Activated CD8-positive, alpha-beta memory T cell treated with anti-CD3 and anti-CD28 coated beads, Interleukin-2, amount 10 ng/mL, durations not matched to agents 7 days and 5 days (primary cell): Measurements from ENCODE around the gene SHROOM4. TPM values are rescaled to one million over a fixed set of nuclear protein-coding genes. Genes with fewer than 3 reads are reported as not detected.
A peak's percentile ranks its signal among the peaks of the same experiment; 100 is the strongest.

Experiments used
- ATAC-seq: fragments of 150-1000 bp; cut with Tn5 transposase; one replicate; pipeline ENCODE4 v1.10.0; 2021; ENCODE audit warnings: moderate library complexity
- CTCF ChIA-PET: fragments of 350-600 bp; sonication (Branson Sonifier 250); formaldehyde crosslinking; loops from one replicate; lab custom pipeline; 2021; ENCODE audit warnings: antibody characterized with exemption; lab: Charles Lee
- DNase-seq: peaks from one replicate; pipeline ENCODE4 v3.0.0-alpha.2; 2020
- H3K27ac Mint-ChIP-seq: one replicate; pipeline ENCODE4 v1.8.0; 2021; ENCODE audit warnings: mild to moderate bottlenecking, mixed read lengths
- H3K27me3 Mint-ChIP-seq: one replicate; pipeline ENCODE4 v1.8.0; 2021; ENCODE audit warnings: mixed read lengths
- H3K36me3 Mint-ChIP-seq: one replicate; pipeline ENCODE4 v1.8.0; 2021; ENCODE audit warnings: mild to moderate bottlenecking, mixed read lengths
- H3K4me1 Mint-ChIP-seq: one replicate; pipeline ENCODE4 v1.8.0; 2021; ENCODE audit warnings: mixed read lengths
- H3K4me3 Mint-ChIP-seq: one replicate; pipeline ENCODE4 v1.8.0; 2021; ENCODE audit warnings: mild to moderate bottlenecking, moderate library complexity, mixed read lengths
- H3K9me3 Mint-ChIP-seq: one replicate; pipeline ENCODE4 v1.8.0; 2022; ENCODE audit warnings: low read depth, mixed read lengths
- total RNA-seq, 2 experiments: library from RNA; stranded (reverse); gene quantifications; one replicate each; pipeline ENCODE4 v1.2.3, GENCODE V29; 2021

The SHROOM4 gene
- total RNA-seq, 2 experiments from 2014 or later = not detected

DNA sequence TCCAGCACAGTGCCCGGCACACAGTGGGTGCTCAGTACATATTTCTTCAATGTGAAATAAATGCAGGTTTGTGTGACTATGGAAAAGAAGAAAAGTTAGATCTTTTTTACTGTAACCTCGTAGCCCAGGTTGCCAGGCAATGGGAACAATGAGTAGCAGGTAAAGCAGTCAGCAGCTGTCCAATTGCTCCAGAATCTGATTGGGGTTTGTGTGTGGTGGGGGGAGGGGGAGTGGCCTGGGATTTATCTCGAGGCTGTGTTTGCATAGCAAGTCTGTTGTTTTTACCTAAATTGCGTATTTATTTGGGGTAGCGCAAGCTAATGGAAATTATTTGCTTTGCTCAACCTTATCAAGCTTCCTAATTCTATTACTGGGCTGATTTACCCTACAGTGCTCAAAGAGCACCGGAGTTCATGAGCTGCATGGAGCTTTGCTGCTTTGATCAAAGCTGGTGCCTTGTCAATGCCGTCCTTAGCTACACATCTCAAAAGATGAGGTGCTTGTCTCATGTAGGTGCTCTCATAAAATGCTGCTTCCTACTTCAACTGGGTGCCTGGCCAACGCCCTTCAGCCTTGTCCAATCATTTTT, 198.3 kb downstream of the SHROOM4 start:
- no peak overlapping the region for H3K27ac Mint-ChIP-seq
- ATAC-seq (no peak), DNase-seq (no peak)
- no peaks in the 10 kb centered on the region for H3K4me1 Mint-ChIP-seq
- no peaks in the 10 kb centered on the region for H3K9me3 Mint-ChIP-seq
- no peaks in the 10 kb centered on the region for H3K36me3 Mint-ChIP-seq
- CTCF ChIA-PET = no interaction called here
- H3K27me3 Mint-ChIP-seq = peaks cover 7% of the 10 kb centered on the region
- no peak overlapping the region for H3K4me3 Mint-ChIP-seq

GRCh38 chrX:50614460-50614859, 199.5 kb downstream of the SHROOM4 start:
- CTCF ChIA-PET = no interaction called here
- no peaks in the 10 kb centered on the region for H3K4me1 Mint-ChIP-seq
- no peaks in the 10 kb centered on the region for H3K36me3 Mint-ChIP-seq
- DNase-seq (no peak), ATAC-seq (no peak)
- peaks cover 7% of the 10 kb centered on the region for H3K27me3 Mint-ChIP-seq
- H3K9me3 Mint-ChIP-seq = no peaks in the 10 kb centered on the region
- no peak overlapping the region for H3K4me3 Mint-ChIP-seq
- H3K27ac Mint-ChIP-seq = no peak overlapping the region

DNA sequence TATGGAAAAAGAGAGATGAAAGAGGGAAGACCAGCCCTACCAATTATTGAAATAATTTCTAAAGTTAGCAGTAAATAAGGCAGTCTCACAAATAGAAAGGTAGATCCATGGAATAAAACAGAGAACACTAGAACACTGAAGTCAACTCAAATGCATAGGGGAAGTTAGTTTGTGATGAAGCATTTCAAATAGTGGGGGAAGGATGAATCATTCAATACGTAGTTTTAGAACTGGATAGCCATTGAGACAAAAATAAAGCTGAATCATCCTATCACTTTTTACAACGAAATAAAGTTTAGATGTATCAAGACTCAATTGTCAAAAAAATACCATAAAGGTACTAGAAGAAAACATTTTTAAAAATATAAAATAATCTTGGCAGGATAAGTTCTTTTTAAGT, 200.1 kb downstream of the SHROOM4 start:
- ATAC-seq (no peak), DNase-seq (no peak)
- Mint-ChIP-seq H3K36me3 (no peaks in the 10 kb centered on the region), H3K4me3 (no peak overlapping the region), H3K27ac (no peak overlapping the region), H3K4me1 (no peaks in the 10 kb centered on the region), H3K27me3 (peaks cover 7% of the 10 kb centered on the region), H3K9me3 (no peaks in the 10 kb centered on the region)
- CTCF ChIA-PET = no interaction called here

GRCh38 chrX:50609796-50610195, 204.2 kb downstream of the SHROOM4 start:
- ATAC-seq = no peak

GRCh38 chrX:50606300-50606950, 207.6 kb downstream of the SHROOM4 start:
- CTCF ChIA-PET = no interaction called here
- Mint-ChIP-seq H3K9me3 (no peaks in the 10 kb centered on the region), H3K27me3 (no peaks in the 10 kb centered on the region), H3K36me3 (no peaks in the 10 kb centered on the region), H3K4me1 (no peaks in the 10 kb centered on the region), H3K27ac (no peak overlapping the region), H3K4me3 (no peak overlapping the region)
- ATAC-seq (no peak), DNase-seq (no peak)

More at GRCh38 chrX:50609796-50610195, 204.2 kb downstream of the SHROOM4 start:
- Mint-ChIP-seq H3K36me3 (no peaks in the 10 kb centered on the region), H3K27me3 (peaks cover 5% of the 10 kb centered on the region), H3K27ac (no peak overlapping the region), H3K9me3 (no peaks in the 10 kb centered on the region), H3K4me1 (no peaks in the 10 kb centered on the region), H3K4me3 (no peak overlapping the region)
- DNase-seq = no peak
- CTCF ChIA-PET = no interaction called here

DNA sequence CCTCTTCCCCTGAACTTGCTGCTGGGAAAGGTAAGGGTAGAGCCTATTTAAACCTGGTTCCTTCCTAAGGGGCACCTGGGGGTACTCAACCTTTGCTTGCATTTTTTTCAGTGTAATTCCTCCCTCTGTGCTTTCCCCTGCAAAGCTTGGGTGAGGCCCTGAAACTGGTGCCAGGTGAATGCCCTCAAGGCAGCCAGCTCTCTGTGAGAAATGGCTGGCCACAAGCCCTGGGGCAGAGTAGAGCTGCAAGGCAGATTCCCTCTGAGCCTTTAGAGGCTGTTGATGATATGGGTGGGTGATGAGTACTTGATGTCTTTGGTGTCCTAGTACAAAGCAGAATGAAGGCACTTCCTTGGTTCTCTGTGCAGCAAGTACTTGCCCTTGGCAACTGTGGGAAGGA, 217.9 kb downstream of the SHROOM4 start:
- no peak for DNase-seq
- no peak overlapping the region for H3K27ac Mint-ChIP-seq
- H3K4me3 Mint-ChIP-seq = no peak overlapping the region
- CTCF ChIA-PET = no interaction called here
- H3K9me3 Mint-ChIP-seq = no peaks in the 10 kb centered on the region
- no peak for ATAC-seq
- no peaks in the 10 kb centered on the region for H3K4me1 Mint-ChIP-seq
- H3K27me3 Mint-ChIP-seq = no peaks in the 10 kb centered on the region
- no peaks in the 10 kb centered on the region for H3K36me3 Mint-ChIP-seq

DNA sequence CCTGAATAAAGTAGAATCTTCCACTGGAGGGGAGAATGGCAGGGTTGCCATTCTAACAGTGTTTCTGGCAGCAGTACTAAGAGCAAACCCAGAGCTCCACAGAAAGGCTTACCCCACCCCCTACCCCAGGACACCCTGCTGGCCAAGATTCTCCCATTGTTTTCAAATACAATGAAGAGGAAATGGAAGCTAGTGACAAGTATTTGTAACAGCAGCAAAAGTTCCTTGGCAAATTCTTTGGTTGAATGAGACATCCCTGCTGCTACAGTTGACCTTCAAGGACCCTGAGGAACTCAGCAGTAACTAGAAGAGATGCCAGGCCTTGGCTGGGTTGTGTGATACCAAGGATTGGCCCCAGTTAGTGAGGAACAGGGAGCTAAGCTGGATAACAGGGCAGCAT, 219.2 kb downstream of the SHROOM4 start:
- DNase-seq (no peak), ATAC-seq (no peak)
- Mint-ChIP-seq H3K9me3 (no peaks in the 10 kb centered on the region), H3K27ac (no peak overlapping the region), H3K27me3 (no peaks in the 10 kb centered on the region), H3K4me3 (no peak overlapping the region), H3K36me3 (no peaks in the 10 kb centered on the region), H3K4me1 (no peaks in the 10 kb centered on the region)
- CTCF ChIA-PET = no interaction called here

GRCh38 chrX:50586980-50587379, 227.0 kb downstream of the SHROOM4 start:
- H3K9me3 Mint-ChIP-seq = no peaks in the 10 kb centered on the region
- H3K27me3 Mint-ChIP-seq = peaks cover 10% of the 10 kb centered on the region
- CTCF ChIA-PET = no interaction called here
- no peak for DNase-seq
- no peak overlapping the region for H3K27ac Mint-ChIP-seq
- H3K36me3 Mint-ChIP-seq = no peaks in the 10 kb centered on the region
- no peaks in the 10 kb centered on the region for H3K4me1 Mint-ChIP-seq
- no peak for ATAC-seq
- no peak overlapping the region for H3K4me3 Mint-ChIP-seq

GRCh38 chrX:50586407-50586806, 227.6 kb downstream of the SHROOM4 start:
- H3K9me3 Mint-ChIP-seq = no peaks in the 10 kb centered on the region
- no peaks in the 10 kb centered on the region for H3K36me3 Mint-ChIP-seq
- H3K27me3 Mint-ChIP-seq = peaks cover 10% of the 10 kb centered on the region
- no peak overlapping the region for H3K4me3 Mint-ChIP-seq
- ATAC-seq (no peak), DNase-seq (no peak)
- no peak overlapping the region for H3K27ac Mint-ChIP-seq
- H3K4me1 Mint-ChIP-seq = no peaks in the 10 kb centered on the region
- CTCF ChIA-PET = no interaction called here

GRCh38 chrX:50581405-50581804, 232.6 kb downstream of the SHROOM4 start:
- DNase-seq (no peak), ATAC-seq (no peak)
- no peak overlapping the region for H3K27ac Mint-ChIP-seq
- H3K9me3 Mint-ChIP-seq = no peaks in the 10 kb centered on the region
- H3K36me3 Mint-ChIP-seq = no peaks in the 10 kb centered on the region
- CTCF ChIA-PET = no interaction called here
- H3K4me1 Mint-ChIP-seq = no peaks in the 10 kb centered on the region
- no peak overlapping the region for H3K4me3 Mint-ChIP-seq
- H3K27me3 Mint-ChIP-seq = peaks cover 11% of the 10 kb centered on the region

- no peaks in the 10 kb centered on the region for H3K9me3 Mint-ChIP-seq
- CTCF ChIA-PET = interaction anchor here (1.0 to 1.6 kb wide), 3 partner anchors 10 to 661 kb away, joined by 4 to 5 read pairs (median 5); partner anchors contain the start of gene CLCN5
- DNase-seq (peak; percentile 43), ATAC-seq (no peak)
- no peak overlapping the region for H3K27ac Mint-ChIP-seq
- H3K36me3 Mint-ChIP-seq = no peaks in the 10 kb centered on the region
- H3K4me1 Mint-ChIP-seq = no peaks in the 10 kb centered on the region
- H3K27me3 Mint-ChIP-seq = peaks cover 7% of the 10 kb centered on the region
- H3K4me3 Mint-ChIP-seq = no peak overlapping the region
These were observed 234.0 kb downstream of the SHROOM4 start for GRCh38 chrX:50579955-50580354.

DNA sequence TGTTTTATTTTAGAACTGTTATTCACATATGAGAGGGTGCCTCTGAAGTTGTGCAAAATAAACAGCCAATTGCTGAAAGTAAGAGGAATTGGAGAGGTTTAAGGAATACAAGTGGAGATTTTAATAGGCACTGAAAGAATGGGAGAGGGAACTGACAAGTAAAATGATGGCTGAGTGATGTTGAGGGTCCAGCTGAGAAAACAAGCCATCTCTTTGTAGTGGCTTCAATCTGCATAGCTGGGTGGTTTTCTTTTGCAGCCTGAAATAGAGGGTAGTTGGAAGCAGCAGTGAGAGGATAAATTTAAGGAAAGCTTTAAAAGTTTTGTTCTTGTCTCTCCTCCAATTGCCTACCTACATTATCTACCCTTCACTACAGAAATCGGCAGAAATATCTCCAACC, 236.7 kb downstream of the SHROOM4 start:
- no peaks in the 10 kb centered on the region for H3K36me3 Mint-ChIP-seq
- no peaks in the 10 kb centered on the region for H3K4me1 Mint-ChIP-seq
- peaks cover 5% of the 10 kb centered on the region for H3K27me3 Mint-ChIP-seq
- ATAC-seq = no peak
- no peak overlapping the region for H3K4me3 Mint-ChIP-seq
- CTCF ChIA-PET = no interaction called here
- H3K9me3 Mint-ChIP-seq = no peaks in the 10 kb centered on the region
- no peak for DNase-seq
- H3K27ac Mint-ChIP-seq = no peak overlapping the region

DNA sequence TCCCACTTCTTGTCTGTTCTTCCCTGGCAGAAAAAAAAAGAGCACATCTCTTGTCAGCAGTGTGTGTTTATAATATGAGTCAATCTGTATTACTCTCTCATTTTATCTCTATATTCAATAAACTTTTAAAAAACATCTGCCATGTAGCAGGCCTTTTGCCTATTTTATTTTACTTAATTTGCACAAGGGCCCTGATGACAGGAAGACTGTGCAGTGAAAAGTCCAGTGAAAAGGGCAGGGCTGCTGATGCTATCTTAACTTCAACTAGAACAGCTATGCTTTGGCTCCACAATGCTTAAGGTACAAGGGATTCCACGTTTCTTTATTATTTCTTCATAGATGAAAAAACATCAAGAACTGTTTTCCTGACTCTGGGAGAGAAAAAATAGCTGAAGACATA, 246.4 kb downstream of the SHROOM4 start:
- CTCF ChIA-PET = no interaction called here
- Mint-ChIP-seq H3K27me3 (no peaks in the 10 kb centered on the region), H3K36me3 (no peaks in the 10 kb centered on the region), H3K27ac (no peak overlapping the region), H3K9me3 (no peaks in the 10 kb centered on the region), H3K4me1 (no peaks in the 10 kb centered on the region), H3K4me3 (no peak overlapping the region)
- ATAC-seq = no peak
- DNase-seq = no peak

DNA sequence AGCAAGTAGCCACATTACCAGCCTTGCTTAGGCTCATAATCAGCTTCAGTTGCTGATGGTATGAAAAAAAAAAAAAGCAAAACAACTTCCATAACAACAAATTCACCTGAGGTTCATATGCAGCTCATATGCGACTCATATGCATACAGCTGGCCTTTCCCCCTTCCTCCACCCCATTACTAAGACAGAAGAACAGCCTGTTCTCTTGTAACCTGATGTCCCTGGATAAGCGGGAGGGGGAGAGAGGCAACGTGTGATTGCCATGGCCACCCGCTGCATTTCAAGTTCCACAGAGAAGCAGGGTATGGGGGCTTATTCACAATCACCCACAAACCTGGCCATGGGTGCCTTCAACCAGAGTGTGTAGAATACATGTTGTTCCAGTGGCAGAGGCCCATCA, 248.3 kb downstream of the SHROOM4 start:
- ATAC-seq (no peak), DNase-seq (no peak)
- CTCF ChIA-PET = no interaction called here
- H3K27me3 Mint-ChIP-seq = peaks cover 2% of the 10 kb centered on the region
- no peaks in the 10 kb centered on the region for H3K36me3 Mint-ChIP-seq
- H3K4me3 Mint-ChIP-seq = no peak overlapping the region
- H3K4me1 Mint-ChIP-seq = no peaks in the 10 kb centered on the region
- H3K9me3 Mint-ChIP-seq = no peaks in the 10 kb centered on the region
- no peak overlapping the region for H3K27ac Mint-ChIP-seq
